Hypothalamus (tissue), 51 donors: Measurements from ENCODE around the gene PRR12.
A peak's percentile ranks its signal among the peaks of the same experiment; 100 is the strongest.

Source experiments
- DNase-seq, 51 donors: peaks; one replicate each; lab custom pipeline; 2025; lab: John Stamatoyannopoulos, UW

PRR12 gene

DNA sequence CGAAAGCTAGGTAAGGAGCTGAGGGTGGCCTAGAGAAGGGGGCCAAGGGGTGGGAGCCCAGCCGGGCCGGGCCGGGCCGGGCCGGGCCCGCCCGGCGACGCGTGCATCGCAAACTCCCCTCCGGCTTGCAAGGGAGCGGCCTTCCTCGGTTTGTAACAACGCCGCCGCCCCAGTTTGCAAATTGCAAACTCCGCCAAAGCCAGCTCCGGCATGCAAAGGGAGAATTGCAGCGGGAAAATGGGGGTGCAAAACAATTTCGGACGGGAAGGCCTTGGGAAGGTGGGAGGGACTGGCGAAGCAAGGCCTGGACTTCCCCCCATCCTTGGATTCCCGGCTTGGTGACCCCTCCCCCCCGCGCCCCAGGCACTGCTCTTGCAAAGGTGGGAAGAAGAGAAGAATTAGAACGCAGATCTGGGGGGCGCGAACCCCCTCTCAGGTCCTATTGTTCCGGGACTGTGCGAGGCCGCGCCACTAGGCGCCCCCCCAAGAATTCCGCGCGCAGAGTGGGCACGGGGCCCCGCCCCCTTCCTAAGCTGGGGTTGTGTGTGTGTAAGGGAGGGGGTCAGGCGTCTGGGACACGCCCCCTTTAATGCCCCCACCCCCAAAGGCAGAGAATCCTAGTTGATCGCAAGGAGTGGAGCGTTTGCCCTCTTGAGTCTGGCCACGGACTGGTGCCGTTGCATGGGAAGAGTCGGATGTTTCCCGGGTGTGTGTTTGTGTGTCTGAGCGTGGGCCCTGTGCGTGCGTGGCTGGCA is 926 bp downstream of the PRR12 start:
- DNase-seq, result peak in 31 of 51 donors; percentile 6 to 74 (median 50)

- peak in 5 of 51 donors; percentile 16 to 57 (median 23) for DNase-seq
Observed at GRCh38 chr19:49592486-49593232, 1.7 kb downstream of the PRR12 start.

DNA sequence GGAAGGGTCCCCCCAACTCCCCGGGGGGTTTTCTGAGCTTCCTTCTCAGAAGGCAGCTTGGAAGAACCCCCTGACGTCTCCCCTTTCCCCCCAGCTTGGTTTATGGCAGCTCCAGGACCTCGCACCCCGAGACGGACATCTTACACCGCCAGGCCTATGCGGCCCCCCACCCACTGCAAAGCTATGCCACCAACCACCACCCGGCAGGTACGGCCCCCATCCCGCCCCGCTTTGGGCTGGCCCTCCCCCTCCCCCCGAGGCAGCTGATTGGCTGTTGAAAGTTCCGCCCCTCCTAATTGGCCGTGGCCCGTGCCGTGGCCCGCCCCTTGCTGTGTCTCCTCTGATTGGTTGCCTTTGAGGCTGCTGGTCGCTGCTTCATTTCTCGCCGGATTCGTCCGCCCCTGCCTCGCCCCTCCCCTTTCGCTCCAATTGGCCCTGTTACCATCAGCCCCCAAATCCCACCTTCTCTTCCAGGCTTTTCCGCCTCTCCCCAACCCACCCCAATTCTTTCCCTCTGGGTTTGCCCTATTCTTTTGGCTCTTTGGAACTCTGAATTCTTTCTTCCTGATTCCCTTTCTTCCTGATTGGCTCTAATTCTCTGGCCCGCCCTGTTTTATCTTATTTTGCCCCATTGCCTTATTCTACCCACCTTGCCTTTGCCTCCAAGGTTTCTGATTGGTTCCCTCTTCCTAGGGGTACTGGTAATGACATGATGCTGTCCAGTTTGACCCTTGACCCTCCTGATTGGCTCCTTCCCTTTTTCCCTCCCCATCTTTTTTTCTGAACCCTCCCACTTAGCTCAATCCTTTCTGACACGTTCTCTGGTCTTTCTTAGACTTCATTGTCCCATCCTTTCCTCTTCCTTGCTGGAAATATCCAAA is 2.5 kb downstream of the PRR12 start:
- DNase-seq, result peak; percentile 44 to 95 (median 89)

- DNase-seq, result no peak
Observed at GRCh38 chr19:49594157-49594992, 3.4 kb downstream of the PRR12 start.

DNA sequence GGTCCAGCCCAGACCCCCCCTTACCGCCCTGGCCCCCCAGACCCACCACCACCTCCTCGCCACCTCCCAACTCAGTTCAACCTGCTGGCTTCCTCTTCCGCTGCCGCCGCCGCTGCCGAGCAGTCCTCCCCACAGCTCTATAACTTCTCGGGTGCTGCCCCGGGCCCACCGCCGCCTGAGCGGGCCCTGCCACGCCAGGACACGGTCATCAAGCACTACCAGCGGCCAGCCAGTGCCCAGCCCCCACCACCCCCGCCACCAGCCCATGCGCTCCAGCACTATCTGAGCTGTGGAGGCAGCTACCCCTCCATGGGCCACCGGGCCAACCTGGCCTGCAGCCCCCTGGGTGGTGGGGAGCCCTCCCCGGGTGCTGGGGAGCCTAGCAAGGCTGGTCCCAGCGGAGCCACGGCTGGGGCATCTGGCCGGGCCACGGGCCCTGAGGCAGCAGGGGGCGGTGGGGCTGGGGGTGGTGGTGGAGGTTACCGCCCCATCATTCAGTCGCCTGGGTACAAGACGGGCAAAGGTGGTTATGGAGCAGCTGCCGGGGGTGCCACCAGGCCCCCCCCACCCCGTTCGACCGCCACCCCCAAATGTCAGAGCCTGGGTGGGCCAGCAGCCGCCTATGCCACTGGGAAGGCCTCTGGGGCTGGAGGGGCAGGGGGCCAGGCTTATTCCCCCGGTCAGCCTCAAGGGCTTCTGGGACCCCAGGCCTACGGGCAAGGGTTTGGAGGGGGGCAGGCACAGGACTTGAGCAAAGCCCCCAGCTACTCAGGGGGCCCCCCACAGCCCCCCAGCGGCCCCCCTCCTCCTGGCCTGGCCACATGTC is 4.2 kb downstream of the PRR12 start:
- no peak for DNase-seq

GRCh38 chr19:49595819-49596404 is 4.9 kb downstream of the PRR12 start:
- no peak for DNase-seq

DNA sequence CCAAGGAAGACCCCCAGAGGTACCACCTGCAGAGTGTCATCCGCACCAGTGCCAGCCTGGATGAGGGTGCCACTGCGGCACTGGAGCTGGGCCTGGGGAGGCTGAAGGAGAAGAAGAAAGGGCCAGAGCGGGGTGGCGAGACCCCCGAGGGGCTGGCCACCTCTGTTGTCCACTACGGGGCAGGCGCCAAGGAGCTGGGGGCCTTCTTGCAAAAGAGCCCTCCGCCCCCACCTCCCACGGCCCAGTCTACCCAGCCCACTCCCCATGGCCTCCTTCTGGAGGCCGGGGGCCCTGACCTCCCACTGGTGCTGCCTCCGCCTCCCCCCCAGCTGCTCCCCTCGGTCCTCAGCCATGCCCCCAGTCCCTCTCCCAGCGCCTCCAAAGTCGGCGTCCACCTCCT is 5.4 kb downstream of the PRR12 start:
- no peak for DNase-seq

DNA sequence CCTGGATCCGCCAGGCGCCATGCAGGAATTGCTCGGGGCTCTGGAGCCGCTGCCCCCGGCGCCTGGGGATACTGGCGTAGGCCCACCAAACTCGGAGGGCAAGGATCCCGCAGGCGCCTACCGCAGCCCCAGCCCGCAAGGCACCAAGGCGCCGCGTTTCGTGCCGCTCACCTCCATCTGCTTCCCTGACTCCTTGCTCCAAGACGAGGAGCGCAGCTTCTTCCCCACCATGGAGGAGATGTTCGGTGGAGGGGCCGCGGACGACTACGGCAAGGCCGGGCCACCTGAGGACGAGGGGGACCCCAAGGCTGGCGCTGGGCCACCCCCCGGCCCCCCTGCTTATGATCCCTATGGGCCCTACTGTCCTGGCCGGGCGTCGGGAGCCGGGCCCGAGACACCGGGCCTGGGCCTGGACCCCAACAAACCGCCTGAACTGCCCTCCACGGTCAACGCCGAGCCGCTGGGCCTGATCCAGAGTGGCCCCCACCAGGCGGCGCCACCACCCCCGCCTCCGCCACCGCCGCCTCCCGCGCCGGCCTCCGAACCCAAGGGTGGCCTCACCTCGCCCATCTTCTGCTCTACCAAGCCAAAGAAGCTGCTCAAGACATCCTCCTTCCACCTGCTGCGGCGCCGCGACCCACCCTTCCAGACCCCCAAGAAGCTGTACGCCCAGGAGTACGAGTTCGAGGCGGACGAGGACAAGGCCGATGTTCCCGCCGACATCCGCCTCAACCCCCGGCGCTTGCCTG is 6.1 kb downstream of the PRR12 start:
- DNase-seq, result no peak

- no peak for DNase-seq
Observed at GRCh38 chr19:49597703-49597974, 6.7 kb downstream of the PRR12 start.

- DNase-seq, result no peak
Observed at GRCh38 chr19:49599378-49600295, 8.7 kb downstream of the PRR12 start.

- DNase-seq, result no peak
Observed at GRCh38 chr19:49601482-49602038, 10.6 kb downstream of the PRR12 start.

- no peak for DNase-seq
Observed at GRCh38 chr19:49602806-49603205, 11.8 kb downstream of the PRR12 start.

GRCh38 chr19:49605605-49606004 is 14.6 kb downstream of the PRR12 start:
- DNase-seq, result no peak

DNA sequence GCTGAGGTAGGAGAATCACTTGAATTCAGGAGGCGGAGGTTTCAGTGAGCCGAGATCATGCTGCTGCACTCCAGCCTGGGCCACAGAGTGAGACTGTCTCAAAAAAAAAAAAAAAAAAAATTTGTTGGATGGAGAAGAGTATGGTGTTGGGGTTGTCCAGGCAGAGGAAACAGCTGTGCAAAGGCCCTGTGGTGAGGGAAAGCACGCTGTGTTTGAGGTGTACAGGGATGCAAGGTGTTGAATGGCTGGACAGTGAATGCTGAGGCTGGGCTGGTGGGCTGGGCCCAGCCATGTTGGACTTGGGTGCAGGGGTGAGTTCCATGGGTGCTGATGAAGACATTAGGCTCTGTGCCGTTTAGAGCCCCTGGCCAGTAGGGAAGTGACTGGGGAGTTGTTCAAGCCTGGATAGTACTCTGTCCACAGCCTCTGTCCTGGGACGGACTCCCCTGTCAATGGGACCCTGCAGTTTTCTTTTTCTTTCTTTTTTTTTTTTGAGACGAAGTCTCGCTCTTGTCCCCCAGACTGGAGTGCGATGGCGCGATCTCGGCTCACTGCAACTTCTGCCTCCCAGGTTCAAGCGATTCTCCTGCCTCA is 18.6 kb downstream of the PRR12 start:
- no peak for DNase-seq

- no peak for DNase-seq
Observed at GRCh38 chr19:49613374-49613773, 22.4 kb downstream of the PRR12 start.

DNA sequence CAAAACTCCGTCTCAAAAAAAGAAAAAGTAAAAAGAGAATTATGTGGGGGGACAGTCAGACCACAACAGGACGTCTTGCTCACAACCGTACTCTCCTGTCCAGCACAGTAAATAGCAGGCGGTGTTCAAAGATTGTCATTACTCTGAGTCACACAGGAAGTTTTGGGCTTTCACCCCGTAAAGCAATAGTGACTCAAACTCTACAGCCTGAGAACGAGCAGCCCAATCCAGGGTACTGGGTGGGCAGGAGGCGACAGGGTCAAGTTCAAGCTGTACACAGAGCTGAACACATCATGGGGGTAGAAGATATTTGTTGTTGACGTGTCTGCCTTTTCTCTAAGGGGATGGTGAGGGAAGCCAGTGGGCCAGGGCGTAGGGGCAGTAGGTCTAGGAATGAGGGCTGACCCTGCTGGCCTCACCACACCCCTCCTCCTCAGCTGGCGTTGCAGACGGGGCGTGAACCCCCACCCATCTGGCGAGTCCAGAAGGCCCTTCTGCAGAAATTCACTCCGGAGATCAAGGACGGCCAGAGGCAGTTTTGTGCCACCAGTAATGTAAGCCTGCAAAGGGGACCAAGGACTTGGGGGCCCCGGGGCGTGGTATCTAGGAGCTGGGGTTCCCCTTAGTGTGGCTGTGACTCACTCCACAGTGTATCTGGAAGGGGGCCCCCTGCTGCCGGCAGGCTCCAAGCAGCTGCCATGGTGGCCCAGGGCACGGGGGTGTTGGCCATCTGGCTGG is 23.3 kb downstream of the PRR12 start:
- DNase-seq, result no peak
